Transverse colon (tissue), 3 donors: Measurements from ENCODE around the gene EML6.

Experiments
- CTCF ChIP-seq, 5 experiments: fragments of 200-600 bp in 3 of 5; fragments of 450-650 bp in 2 of 5; sonication (generic) in 3 of 5; IDR thresholded peaks; 1 replicate in 2 of 5; 2 replicates in 3 of 5; pipeline ENCODE4 v1.5.1; 2016 to 2017; ENCODE audit warnings: antibody characterized with exemption in 5 of 5, inconsistent platforms in 3 of 5, mild to moderate bottlenecking in 2 of 5, moderate library complexity in 1 of 5
- EP300 ChIP-seq: sonication (generic); formaldehyde crosslinking; IDR thresholded peaks from one replicate; pipeline ENCODE4 v1.6.1; 2017; ENCODE audit warnings: antibody characterized with exemption, low read depth
- POLR2A ChIP-seq: fragments of 450-650 bp; IDR thresholded peaks from one replicate; pipeline ENCODE4 v1.6.1; 2016; ENCODE audit warnings: antibody characterized with exemption, mild to moderate bottlenecking, moderate library complexity

- TF ChIP-seq CTCF (IDR thresholded peaks at IDR 0.05): no peak
- no peak for TF ChIP-seq EP300
- TF ChIP-seq POLR2A: no peak
Observed at GRCh38 chr2:54691445-54692135, 31.9 kb upstream of the EML6 start.
